A549 (cell line): ENCODE data around the gene NT5E. TPM values are rescaled to one million over a fixed set of nuclear protein-coding genes. Genes with fewer than 3 reads are reported as not detected.

Source experiments
- ATAC-seq, 2 experiments: fragments of 200-7000 bp in 1 of 2; fragments of >200 bp in 1 of 2; cut with Nextera tagmentation in 1 of 2; cut with Tn5 transposase in 1 of 2; 3 replicates each; pipeline versions ENCODE4 v1.8.0 to v1.9.1; 2018 to 2020; ENCODE audit warnings: mild to moderate bottlenecking in 1 of 2, moderate library complexity in 1 of 2
- CTCF ChIA-PET: fragments of 300-600 bp; sonication (Branson Sonifier 250); formaldehyde crosslinking; extraction: SDS; loops from one replicate; lab custom pipeline; 2021; ENCODE audit warnings: antibody characterized with exemption, inconsistent platforms; lab: Yijun Ruan, JAX
- POLR2A ChIA-PET: fragments of 350-600 bp; formaldehyde crosslinking; extraction: SDS; loops from one replicate; lab custom pipeline; 2021; ENCODE audit warnings: antibody characterized with exemption, inconsistent platforms; lab: Yijun Ruan, JAX
- DNase-seq, 2 experiments: peaks; one replicate each; pipeline versions ENCODE4 v3.0.0 to v3.0.0-alpha.2; 2011 to 2016; ENCODE audit warnings: low read depth in 1 of 2, low spot score in 1 of 2
- FAIRE-seq: peaks from 2 replicates; lab custom pipeline; 2011; peaks lifted over from hg19 to GRCh38; lab: Jason Lieb, UNC
- H3K27ac ChIP-seq, 2 experiments: fragments of >200 bp; sonication (Bioruptor Twin); formaldehyde crosslinking; 3 replicates each; pipeline ENCODE4 v1.5.1; 2016 to 2017
- H3K4me1 ChIP-seq: fragments of >200 bp; sonication (Bioruptor Twin); formaldehyde crosslinking; 3 replicates; pipeline ENCODE4 v1.6.1; 2016
- H3K4me2 ChIP-seq: fragments of >200 bp; sonication (Bioruptor Twin); formaldehyde crosslinking; 3 replicates; pipeline ENCODE4 v1.6.1; 2016
- H3K4me3 ChIP-seq: fragments of >200 bp; sonication (Bioruptor Twin); formaldehyde crosslinking; 3 replicates; pipeline ENCODE4 v1.5.1; 2016
- H3K9me3 ChIP-seq: fragments of >200 bp; sonication (Bioruptor Twin); formaldehyde crosslinking; 3 replicates; pipeline ENCODE4 v1.6.1; 2016
- CBX8 ChIP-seq: fragments of 200-600 bp; sonication (generic); IDR thresholded peaks from 2 replicates; pipeline ENCODE4 v1.6.1; 2016
- CEBPB ChIP-seq, 2 experiments: fragments of >200 bp in 1 of 2; sonication (Bioruptor Twin) in 1 of 2; formaldehyde crosslinking in 1 of 2; IDR thresholded peaks; 2 replicates each; pipeline ENCODE4 v1.6.1; 2012 to 2016
- CHD2 ChIP-seq: fragments of 150-350 bp; IDR thresholded peaks from 2 replicates; pipeline ENCODE4 v1.6.1; 2014; ENCODE audit warnings: low read length; ENCODE audit not compliant: partially characterized antibody
- EP300 ChIP-seq, 2 experiments: fragments of >200 bp; sonication (Bioruptor Twin); formaldehyde crosslinking; IDR thresholded peaks; 2 replicates in 1 of 2; 3 replicates in 1 of 2; pipeline ENCODE4 v1.6.1; 2016 to 2017
- FOSL2 ChIP-seq, 2 experiments: fragments of 450-650 bp in 1 of 2; fragments of >200 bp in 1 of 2; sonication (Bioruptor Twin) in 1 of 2; formaldehyde crosslinking; IDR thresholded peaks; 2 replicates each; pipeline versions ENCODE4 v1.5.0 to v1.6.1; 2016 to 2020; ENCODE audit warnings: mild to moderate bottlenecking in 1 of 2, moderate library complexity in 1 of 2
- FOXS1 ChIP-seq: fragments of 250-450 bp; sonication (Bioruptor Pico); IDR thresholded peaks from 2 replicates; pipeline ENCODE4 v1.5.0; 2020; ENCODE audit warnings: mild to moderate bottlenecking, moderate library complexity
- HEYL ChIP-seq: fragments of 250-450 bp; sonication (Bioruptor Pico); IDR thresholded peaks from 2 replicates; pipeline ENCODE4 v1.8.0; 2021; ENCODE audit warnings: mild to moderate bottlenecking, moderate library complexity
- HOXB5 ChIP-seq: fragments of 250-450 bp; sonication (Bioruptor Pico); IDR thresholded peaks from 2 replicates; pipeline ENCODE4 v1.5.0; 2020; ENCODE audit warnings: mild to moderate bottlenecking, moderate library complexity
- JUN ChIP-seq, 2 experiments: fragments of >200 bp; sonication (Bioruptor Twin); formaldehyde crosslinking; IDR thresholded peaks; 2 replicates in 1 of 2; 3 replicates in 1 of 2; pipeline ENCODE4 v1.6.1; 2016 to 2017
- JUNB ChIP-seq: fragments of >200 bp; sonication (Bioruptor Twin); formaldehyde crosslinking; IDR thresholded peaks from 2 replicates; pipeline ENCODE4 v1.6.1; 2016
- KDM1A ChIP-seq: fragments of 200-600 bp; sonication (generic); IDR thresholded peaks from 2 replicates; pipeline ENCODE4 v1.6.1; 2016; ENCODE audit warnings: low read depth, mild to moderate bottlenecking
- MYC ChIP-seq: IDR thresholded peaks from 2 replicates; pipeline ENCODE4 v1.6.1; 2012; ENCODE audit warnings: mild to moderate bottlenecking, inconsistent platforms, low read length, improper control_type of control experiment, borderline replicate concordance
- NPAS2 ChIP-seq: fragments of 250-450 bp; sonication (Bioruptor Pico); IDR thresholded peaks from 2 replicates; pipeline ENCODE4 v1.8.0; 2022; ENCODE audit warnings: mild to moderate bottlenecking, moderate library complexity, borderline replicate concordance
- POLR2A ChIP-seq: IDR thresholded peaks from 2 replicates; pipeline ENCODE4 v1.6.1; 2012; ENCODE audit warnings: mild to moderate bottlenecking, low read length
- RAD21 ChIP-seq, 2 experiments: fragments of >200 bp in 1 of 2; sonication (Bioruptor Twin) in 1 of 2; formaldehyde crosslinking in 1 of 2; IDR thresholded peaks in 1 of 2; conservative IDR thresholded peaks in 1 of 2; 2 replicates in 1 of 2; 3 replicates in 1 of 2; pipeline ENCODE4 v1.6.1; 2012 to 2018; ENCODE audit warnings: inconsistent platforms in 1 of 2
- RCOR1 ChIP-seq: fragments of 150-350 bp; IDR thresholded peaks from 2 replicates; pipeline ENCODE4 v1.6.1; 2014; ENCODE audit warnings: antibody characterized with exemption, low read length, low read depth
- RFX5 ChIP-seq: fragments of 450-650 bp; IDR thresholded peaks from 2 replicates; pipeline ENCODE4 v1.7.1; 2014; ENCODE audit warnings: antibody characterized with exemption, mild to moderate bottlenecking, moderate library complexity
- RNF2 ChIP-seq: fragments of 200-600 bp; sonication (generic); IDR thresholded peaks from 2 replicates; pipeline ENCODE4 v1.6.1; 2016; ENCODE audit warnings: low read depth, mild to moderate bottlenecking, antibody characterized with exemption, moderate library complexity, borderline replicate concordance
- SMC3 ChIP-seq: fragments of >200 bp; sonication (Bioruptor Twin); formaldehyde crosslinking; IDR thresholded peaks from 3 replicates; pipeline ENCODE4 v1.6.1; 2018; ENCODE audit warnings: inconsistent platforms
- TFCP2L1 ChIP-seq: fragments of 250-450 bp; sonication (Bioruptor Pico); IDR thresholded peaks from 2 replicates; pipeline ENCODE4 v1.5.0; 2021; ENCODE audit warnings: mild to moderate bottlenecking
- ZSCAN20 ChIP-seq: fragments of 250-450 bp; sonication (Bioruptor Pico); IDR thresholded peaks from 2 replicates; pipeline ENCODE4 v1.8.0; 2022; ENCODE audit warnings: mild to moderate bottlenecking, moderate library complexity
- WGBS: methylation state at CpG from one replicate; pipeline ENCODE4 v1.1.6; 2017; ENCODE audit errors: missing lambda C conversion rate; 5-methylcytosine and 5-hydroxymethylcytosine counted together
- polyA plus RNA-seq, 4 experiments: library from polyadenylated mRNA; depleted of rRNA in 3 of 4; stranded (reverse); fragments of >200 nt; fragmentation: RNase III in 1 of 4; extraction: RNeasy Plus Mini Kit Qiagen cat#74134 plus additional on column Dnase treatment in 1 of 4; gene quantifications; 2 replicates in 3 of 4; 3 replicates in 1 of 4; pipeline ENCODE4 v1.2.3, GENCODE V29; 2011 to 2017
- TF ChIP-seq, protein P1 (sequence below): fragments of 200-600 bp; sonication (generic); IDR thresholded peaks from 2 replicates; pipeline ENCODE4 v1.6.1; 2016; ENCODE audit warnings: antibody characterized with exemption, mild to moderate bottlenecking, moderate library complexity
- TF ChIP-seq, protein P2 (sequence below): IDR thresholded peaks from 2 replicates; pipeline ENCODE4 v1.6.1; 2012
- TF ChIP-seq, protein P3 (sequence below): IDR thresholded peaks from 2 replicates; pipeline ENCODE4 v1.6.1; 2012
- TF ChIP-seq, protein P4 (sequence below): fragments of >200 bp; sonication (Bioruptor Twin); formaldehyde crosslinking; IDR thresholded peaks from 2 replicates; pipeline ENCODE4 v1.6.1; 2016
- TF ChIP-seq, protein P5 (sequence below): IDR thresholded peaks from 2 replicates; pipeline ENCODE4 v1.6.1; 2012; ENCODE audit warnings: low read depth, borderline replicate concordance
- TF ChIP-seq, protein P6 (sequence below): fragments of 250-450 bp; sonication (Bioruptor Pico); IDR thresholded peaks from 2 replicates; pipeline ENCODE4 v1.5.0; 2021; ENCODE audit warnings: mild to moderate bottlenecking, moderate library complexity, borderline replicate concordance
- TF ChIP-seq, protein P7 (sequence below): fragments of >200 bp; sonication (Bioruptor Twin); formaldehyde crosslinking; IDR thresholded peaks from 3 replicates; pipeline ENCODE4 v1.5.1; 2016

Gene NT5E
- polyA plus RNA-seq, 2 of the 4 experiments (the other 2 are of a cell fraction) = 18.9 to 54.8 TPM

DNA sequence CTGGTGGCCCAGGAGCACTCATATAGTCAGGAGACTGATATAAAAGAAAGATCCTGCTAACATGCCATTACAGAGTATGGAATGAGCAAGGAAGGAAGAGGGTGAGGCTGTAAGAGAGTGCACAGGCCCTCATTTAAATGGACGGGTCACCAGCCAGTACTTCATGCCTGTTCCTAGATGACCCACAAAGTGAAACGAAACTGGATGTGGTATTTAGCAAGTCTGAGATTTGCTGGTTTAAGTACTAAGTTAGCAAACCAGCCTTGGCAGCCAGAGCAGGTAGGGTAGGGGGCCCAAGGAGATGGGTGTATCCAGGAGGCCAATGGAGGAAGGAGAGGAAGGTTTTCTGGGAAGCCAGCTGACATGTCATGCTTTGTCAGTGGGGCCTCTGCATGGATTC lies 15.9 kb downstream of the NT5E start:
- Histone ChIP-seq H3K9me3 (no peaks in the 10 kb centered on the region), H3K4me2 (no peak overlapping the region), H3K4me1 (peaks cover 58% of the 10 kb centered on the region), H3K27ac (peak overlapping the region; percentile 58 to 78; a peak in 4 of 6 replicates), H3K4me3 (no peak overlapping the region)
- TF ChIP-seq, protein P1, sequence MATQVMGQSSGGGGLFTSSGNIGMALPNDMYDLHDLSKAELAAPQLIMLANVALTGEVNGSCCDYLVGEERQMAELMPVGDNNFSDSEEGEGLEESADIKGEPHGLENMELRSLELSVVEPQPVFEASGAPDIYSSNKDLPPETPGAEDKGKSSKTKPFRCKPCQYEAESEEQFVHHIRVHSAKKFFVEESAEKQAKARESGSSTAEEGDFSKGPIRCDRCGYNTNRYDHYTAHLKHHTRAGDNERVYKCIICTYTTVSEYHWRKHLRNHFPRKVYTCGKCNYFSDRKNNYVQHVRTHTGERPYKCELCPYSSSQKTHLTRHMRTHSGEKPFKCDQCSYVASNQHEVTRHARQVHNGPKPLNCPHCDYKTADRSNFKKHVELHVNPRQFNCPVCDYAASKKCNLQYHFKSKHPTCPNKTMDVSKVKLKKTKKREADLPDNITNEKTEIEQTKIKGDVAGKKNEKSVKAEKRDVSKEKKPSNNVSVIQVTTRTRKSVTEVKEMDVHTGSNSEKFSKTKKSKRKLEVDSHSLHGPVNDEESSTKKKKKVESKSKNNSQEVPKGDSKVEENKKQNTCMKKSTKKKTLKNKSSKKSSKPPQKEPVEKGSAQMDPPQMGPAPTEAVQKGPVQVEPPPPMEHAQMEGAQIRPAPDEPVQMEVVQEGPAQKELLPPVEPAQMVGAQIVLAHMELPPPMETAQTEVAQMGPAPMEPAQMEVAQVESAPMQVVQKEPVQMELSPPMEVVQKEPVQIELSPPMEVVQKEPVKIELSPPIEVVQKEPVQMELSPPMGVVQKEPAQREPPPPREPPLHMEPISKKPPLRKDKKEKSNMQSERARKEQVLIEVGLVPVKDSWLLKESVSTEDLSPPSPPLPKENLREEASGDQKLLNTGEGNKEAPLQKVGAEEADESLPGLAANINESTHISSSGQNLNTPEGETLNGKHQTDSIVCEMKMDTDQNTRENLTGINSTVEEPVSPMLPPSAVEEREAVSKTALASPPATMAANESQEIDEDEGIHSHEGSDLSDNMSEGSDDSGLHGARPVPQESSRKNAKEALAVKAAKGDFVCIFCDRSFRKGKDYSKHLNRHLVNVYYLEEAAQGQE = no peak
- TF ChIP-seq RNF2 (no peak), KDM1A (no peak), HOXB5 (no peak), CHD2 (no peak), EP300 (IDR thresholded peaks at IDR 0.05) (no peak), NPAS2 (no peak), RAD21 (conservative IDR thresholded peaks at IDR 0.05 in 1 of 2, IDR thresholded peaks at IDR 0.05 in 1 of 2) (no peak), RCOR1 (no peak), FOSL2 (IDR thresholded peaks at IDR 0.05) (no peak), FOSL2 (CRISPR knock-in tag; IDR thresholded peaks at IDR 0.05) (no peak), TFCP2L1 (CRISPR knock-in tag) (no peak), FOXS1 (no peak)
- TF ChIP-seq, protein P2, sequence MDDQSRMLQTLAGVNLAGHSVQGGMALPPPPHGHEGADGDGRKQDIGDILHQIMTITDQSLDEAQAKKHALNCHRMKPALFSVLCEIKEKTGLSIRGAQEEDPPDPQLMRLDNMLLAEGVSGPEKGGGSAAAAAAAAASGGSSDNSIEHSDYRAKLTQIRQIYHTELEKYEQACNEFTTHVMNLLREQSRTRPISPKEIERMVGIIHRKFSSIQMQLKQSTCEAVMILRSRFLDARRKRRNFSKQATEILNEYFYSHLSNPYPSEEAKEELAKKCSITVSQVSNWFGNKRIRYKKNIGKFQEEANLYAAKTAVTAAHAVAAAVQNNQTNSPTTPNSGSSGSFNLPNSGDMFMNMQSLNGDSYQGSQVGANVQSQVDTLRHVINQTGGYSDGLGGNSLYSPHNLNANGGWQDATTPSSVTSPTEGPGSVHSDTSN = no peak
- TF ChIP-seq, protein P3, sequence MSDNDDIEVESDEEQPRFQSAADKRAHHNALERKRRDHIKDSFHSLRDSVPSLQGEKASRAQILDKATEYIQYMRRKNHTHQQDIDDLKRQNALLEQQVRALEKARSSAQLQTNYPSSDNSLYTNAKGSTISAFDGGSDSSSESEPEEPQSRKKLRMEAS = no peak
- TF ChIP-seq, protein P4, sequence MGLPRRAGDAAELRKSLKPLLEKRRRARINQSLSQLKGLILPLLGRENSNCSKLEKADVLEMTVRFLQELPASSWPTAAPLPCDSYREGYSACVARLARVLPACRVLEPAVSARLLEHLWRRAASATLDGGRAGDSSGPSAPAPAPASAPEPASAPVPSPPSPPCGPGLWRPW = no peak
- TF ChIP-seq, protein P5, sequence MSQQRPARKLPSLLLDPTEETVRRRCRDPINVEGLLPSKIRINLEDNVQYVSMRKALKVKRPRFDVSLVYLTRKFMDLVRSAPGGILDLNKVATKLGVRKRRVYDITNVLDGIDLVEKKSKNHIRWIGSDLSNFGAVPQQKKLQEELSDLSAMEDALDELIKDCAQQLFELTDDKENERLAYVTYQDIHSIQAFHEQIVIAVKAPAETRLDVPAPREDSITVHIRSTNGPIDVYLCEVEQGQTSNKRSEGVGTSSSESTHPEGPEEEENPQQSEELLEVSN = no peak
- DNase-seq = no peak
- 92% methylated on average over 2 of the region's 2 CpGs for WGBS
- POLR2A ChIA-PET = no interaction called here
- no peak for FAIRE-seq
- no peak for ATAC-seq
- CTCF ChIA-PET = interaction anchor here (0.8 to 2.5 kb wide), 4 partner anchors 12 to 111 kb away, joined by 3 to 6 read pairs (median 3); no protein-coding TSS in a partner anchor

DNA sequence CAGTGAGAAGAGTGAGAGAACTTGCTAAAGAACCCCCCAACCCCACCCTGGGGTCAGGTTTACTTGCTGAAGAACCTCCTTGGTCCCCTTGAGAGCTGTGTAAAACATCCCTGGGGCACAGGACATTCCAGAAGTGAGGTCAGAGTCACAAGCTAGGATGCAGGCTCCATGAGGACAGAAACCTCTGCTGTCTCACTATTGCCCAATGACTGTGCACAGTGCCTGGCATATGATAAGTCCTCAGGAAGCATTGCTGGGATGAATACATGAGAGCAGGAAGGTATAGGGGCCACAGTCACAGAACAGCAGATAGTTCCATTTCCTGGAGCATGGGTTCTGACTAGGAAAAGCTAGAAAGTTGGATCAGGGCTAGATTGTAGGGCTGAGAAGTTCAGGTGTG lies 18.4 kb downstream of the NT5E start:
- ATAC-seq (no peak), FAIRE-seq (no peak), DNase-seq (no peak)
- ChIA-PET CTCF (interaction anchor here (1.0 to 4.2 kb wide), 3 partner anchors 15 to 114 kb away, joined by 3 to 26 read pairs (median 11); no protein-coding TSS in a partner anchor), POLR2A (no interaction called here)
- H3K27ac ChIP-seq = peak overlapping the region in 1 of 2 experiments; percentile 48; a peak in 2 of 6 replicates
- H3K4me1 ChIP-seq = peaks cover 33% of the 10 kb centered on the region
- TF ChIP-seq HEYL (CRISPR knock-in tag) (no peak), CEBPB (IDR thresholded peaks at IDR 0.05) (no peak), POLR2A (no peak), RFX5 (no peak), CBX8 (no peak), JUNB (no peak), JUN (IDR thresholded peaks at IDR 0.05) (no peak), SMC3 (no peak), ZSCAN20 (CRISPR knock-in tag) (no peak), MYC (no peak), RAD21 (conservative IDR thresholded peaks at IDR 0.05 in 1 of 2, IDR thresholded peaks at IDR 0.05 in 1 of 2) (no peak), NPAS2 (no peak)
- TF ChIP-seq, protein P6, sequence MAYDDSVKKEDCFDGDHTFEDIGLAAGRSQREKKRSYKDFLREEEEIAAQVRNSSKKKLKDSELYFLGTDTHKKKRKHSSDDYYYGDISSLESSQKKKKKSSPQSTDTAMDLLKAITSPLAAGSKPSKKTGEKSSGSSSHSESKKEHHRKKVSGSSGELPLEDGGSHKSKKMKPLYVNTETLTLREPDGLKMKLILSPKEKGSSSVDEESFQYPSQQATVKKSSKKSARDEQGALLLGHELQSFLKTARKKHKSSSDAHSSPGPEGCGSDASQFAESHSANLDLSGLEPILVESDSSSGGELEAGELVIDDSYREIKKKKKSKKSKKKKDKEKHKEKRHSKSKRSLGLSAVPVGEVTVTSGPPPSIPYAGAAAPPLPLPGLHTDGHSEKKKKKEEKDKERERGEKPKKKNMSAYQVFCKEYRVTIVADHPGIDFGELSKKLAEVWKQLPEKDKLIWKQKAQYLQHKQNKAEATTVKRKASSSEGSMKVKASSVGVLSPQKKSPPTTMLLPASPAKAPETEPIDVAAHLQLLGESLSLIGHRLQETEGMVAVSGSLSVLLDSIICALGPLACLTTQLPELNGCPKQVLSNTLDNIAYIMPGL (CRISPR knock-in tag) = no peak
- TF ChIP-seq, protein P7, sequence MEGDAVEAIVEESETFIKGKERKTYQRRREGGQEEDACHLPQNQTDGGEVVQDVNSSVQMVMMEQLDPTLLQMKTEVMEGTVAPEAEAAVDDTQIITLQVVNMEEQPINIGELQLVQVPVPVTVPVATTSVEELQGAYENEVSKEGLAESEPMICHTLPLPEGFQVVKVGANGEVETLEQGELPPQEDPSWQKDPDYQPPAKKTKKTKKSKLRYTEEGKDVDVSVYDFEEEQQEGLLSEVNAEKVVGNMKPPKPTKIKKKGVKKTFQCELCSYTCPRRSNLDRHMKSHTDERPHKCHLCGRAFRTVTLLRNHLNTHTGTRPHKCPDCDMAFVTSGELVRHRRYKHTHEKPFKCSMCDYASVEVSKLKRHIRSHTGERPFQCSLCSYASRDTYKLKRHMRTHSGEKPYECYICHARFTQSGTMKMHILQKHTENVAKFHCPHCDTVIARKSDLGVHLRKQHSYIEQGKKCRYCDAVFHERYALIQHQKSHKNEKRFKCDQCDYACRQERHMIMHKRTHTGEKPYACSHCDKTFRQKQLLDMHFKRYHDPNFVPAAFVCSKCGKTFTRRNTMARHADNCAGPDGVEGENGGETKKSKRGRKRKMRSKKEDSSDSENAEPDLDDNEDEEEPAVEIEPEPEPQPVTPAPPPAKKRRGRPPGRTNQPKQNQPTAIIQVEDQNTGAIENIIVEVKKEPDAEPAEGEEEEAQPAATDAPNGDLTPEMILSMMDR = no peak
- H3K4me3 ChIP-seq = no peak overlapping the region
- H3K4me2 ChIP-seq = no peak overlapping the region
- H3K9me3 ChIP-seq = no peaks in the 10 kb centered on the region
